ENCODE results near the gene RAP2C. TPM values are rescaled to one million over a fixed set of nuclear protein-coding genes. Genes with fewer than 3 reads are reported as not detected.

The RAP2C gene
- polyA plus RNA-seq, 1 donor from 2014 or later = 13.9 TPM

GRCh38 chrX:132216283-132216682, 3.0 kb downstream of the RAP2C start:
- no peaks in the 10 kb centered on the region for H3K27me3 Mint-ChIP-seq
- no peaks in the 10 kb centered on the region for H3K36me3 Mint-ChIP-seq
- peak overlapping the region in 2 of 3 donors; percentile 93 to 95 for H3K27ac Mint-ChIP-seq
- H3K9me3 Mint-ChIP-seq = no peaks in the 10 kb centered on the region
- H3K4me1 Mint-ChIP-seq = peaks cover 12 to 28% (median 23%) of the 10 kb centered on the region in 3 donors
- peak overlapping the region; percentile 90 to 97 (median 94) for H3K4me3 Mint-ChIP-seq

DNA sequence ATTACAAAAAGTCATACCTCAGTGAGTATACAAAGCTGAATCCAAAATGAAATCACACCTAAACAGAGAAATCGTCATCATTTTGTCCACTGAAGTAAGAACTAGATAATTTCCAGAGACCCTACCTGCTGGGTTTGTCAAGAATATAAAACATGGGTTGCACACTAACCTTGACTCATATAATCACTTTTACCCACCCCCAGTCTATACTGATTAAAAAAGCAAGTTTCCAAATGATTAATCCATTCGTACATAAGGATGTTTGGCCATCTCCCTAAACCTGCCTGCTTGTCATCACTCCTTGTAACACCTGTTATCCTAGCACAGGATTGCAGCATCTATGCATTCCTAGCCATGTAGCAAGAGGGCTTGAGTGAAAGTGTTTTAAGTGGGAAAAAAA, 4.7 kb downstream of the RAP2C start:
- H3K9me3 Mint-ChIP-seq = no peaks in the 10 kb centered on the region
- H3K27ac Mint-ChIP-seq = peak overlapping the region in 1 of 3 donors; percentile 3
- H3K4me1 Mint-ChIP-seq = peaks cover 21 to 35% (median 30%) of the 10 kb centered on the region in 3 donors
- peaks cover 1% of the 10 kb centered on the region for H3K36me3 Mint-ChIP-seq
- H3K4me3 Mint-ChIP-seq = peak overlapping the region in 3 of 4 donors; percentile 20 to 39 (median 30)
- no peaks in the 10 kb centered on the region for H3K27me3 Mint-ChIP-seq

DNA sequence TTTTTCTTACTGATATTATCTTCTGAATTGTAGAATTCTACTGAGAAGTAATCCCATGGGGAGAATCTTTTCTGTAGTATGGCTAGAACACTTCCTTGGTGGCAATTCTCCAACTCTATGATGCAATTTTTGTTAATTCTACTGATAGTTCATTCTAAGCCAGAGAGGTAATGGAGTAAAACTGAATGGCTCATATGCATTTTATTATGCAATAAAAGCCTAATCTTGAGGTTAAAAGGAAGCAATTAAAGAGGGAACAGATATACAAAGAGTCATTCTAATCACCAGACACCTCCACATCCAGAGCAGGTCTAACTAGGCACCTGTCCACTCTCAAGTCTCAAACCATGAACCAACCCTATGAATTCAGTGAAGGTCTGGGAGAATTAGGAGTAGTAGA, 9.7 kb downstream of the RAP2C start:
- peak overlapping the region in 1 of 4 donors; percentile 4 for H3K4me3 Mint-ChIP-seq
- H3K27me3 Mint-ChIP-seq = no peaks in the 10 kb centered on the region
- H3K36me3 Mint-ChIP-seq = peaks cover 1% of the 10 kb centered on the region
- peaks cover 16 to 25% (median 21%) of the 10 kb centered on the region in 3 donors for H3K4me1 Mint-ChIP-seq
- no peaks in the 10 kb centered on the region for H3K9me3 Mint-ChIP-seq
- H3K27ac Mint-ChIP-seq = peak overlapping the region in 1 of 3 donors; percentile 61

- Mint-ChIP-seq H3K4me1 (peaks cover 16 to 24% (median 16%) of the 10 kb centered on the region in 3 donors), H3K27ac (no peak overlapping the region), H3K9me3 (no peaks in the 10 kb centered on the region), H3K36me3 (peaks cover 1% of the 10 kb centered on the region), H3K27me3 (no peaks in the 10 kb centered on the region), H3K4me3 (no peak overlapping the region)
These were observed 10.8 kb downstream of the RAP2C start for GRCh38 chrX:132208422-132208821.

DNA sequence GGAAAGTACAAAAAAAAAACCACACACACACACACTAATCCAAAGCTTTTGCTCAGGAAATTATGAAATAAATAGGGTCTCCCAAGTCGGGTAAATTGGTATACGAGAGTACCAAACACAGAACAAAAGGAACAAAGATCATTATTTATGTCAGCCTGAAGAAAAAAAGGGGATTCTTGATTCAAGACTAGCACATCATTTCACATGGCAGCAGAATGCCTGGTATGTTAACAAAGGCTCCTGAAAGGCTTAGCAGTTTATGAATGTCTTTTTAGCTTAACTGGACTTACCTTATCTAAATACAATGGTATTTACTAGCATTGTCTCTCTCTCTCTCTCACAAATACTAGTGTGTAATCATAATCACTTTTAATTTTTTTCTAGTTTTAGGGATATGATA, 11.3 kb downstream of the RAP2C start:
- no peak overlapping the region for H3K27ac Mint-ChIP-seq

DNA sequence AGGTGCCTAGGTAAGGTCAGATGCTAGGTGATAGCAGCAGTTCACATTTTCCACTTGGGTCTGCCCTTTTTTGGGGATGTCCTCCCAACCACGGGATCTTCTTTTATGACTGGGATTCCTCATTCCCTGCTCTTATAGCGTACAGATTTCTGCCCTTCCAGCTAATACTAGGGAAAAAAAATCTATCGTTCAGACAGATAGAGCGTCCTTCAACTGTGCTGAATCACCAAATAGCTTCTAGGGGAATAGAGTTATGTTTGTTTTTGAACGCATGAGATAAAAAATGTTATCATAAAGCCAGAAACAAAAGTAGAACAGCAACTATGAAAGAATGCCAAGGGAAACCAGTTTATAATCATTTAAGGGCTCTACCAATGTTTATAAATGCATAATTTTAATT, 13.0 kb downstream of the RAP2C start:
- Mint-ChIP-seq H3K9me3 (no peaks in the 10 kb centered on the region), H3K36me3 (peaks cover 1% of the 10 kb centered on the region), H3K27me3 (no peaks in the 10 kb centered on the region), H3K27ac (peak overlapping the region in 1 of 3 donors; percentile 27), H3K4me1 (peaks cover 10 to 15% (median 13%) of the 10 kb centered on the region in 3 donors), H3K4me3 (no peak overlapping the region)

More for the DNA sequence above, 11.3 kb downstream of the RAP2C start:
- H3K27me3 Mint-ChIP-seq = no peaks in the 10 kb centered on the region
- peaks cover 16 to 23% (median 16%) of the 10 kb centered on the region in 3 donors for H3K4me1 Mint-ChIP-seq
- H3K4me3 Mint-ChIP-seq = no peak overlapping the region
- H3K36me3 Mint-ChIP-seq = peaks cover 1% of the 10 kb centered on the region
- H3K9me3 Mint-ChIP-seq = no peaks in the 10 kb centered on the region

DNA sequence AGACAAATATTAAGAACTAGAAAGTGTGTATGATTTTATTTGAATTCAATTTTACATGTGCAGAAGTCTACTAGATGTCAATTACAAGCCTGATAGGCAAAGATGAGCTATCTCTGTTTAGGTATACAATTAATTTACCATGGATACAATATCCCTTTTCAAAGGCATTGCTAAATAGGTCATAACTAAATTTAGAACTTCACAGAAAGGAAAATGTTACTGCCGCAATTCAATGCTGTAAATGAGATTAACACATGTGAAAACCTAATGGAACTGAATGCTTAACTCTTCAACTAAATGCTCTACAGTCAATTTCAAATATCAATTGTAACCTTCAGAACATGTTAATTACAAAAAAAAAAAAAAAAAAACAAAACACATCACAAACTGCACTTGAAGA, 14.6 kb downstream of the RAP2C start:
- peaks cover 0 to 6% (median 4%) of the 10 kb centered on the region in 3 donors for H3K4me1 Mint-ChIP-seq
- no peak overlapping the region for H3K27ac Mint-ChIP-seq
- H3K9me3 Mint-ChIP-seq = no peaks in the 10 kb centered on the region
- H3K4me3 Mint-ChIP-seq = no peak overlapping the region
- H3K27me3 Mint-ChIP-seq = no peaks in the 10 kb centered on the region
- H3K36me3 Mint-ChIP-seq = no peaks in the 10 kb centered on the region

- Mint-ChIP-seq H3K9me3 (peaks cover 0 to 5% (median 4%) of the 10 kb centered on the region in 3 donors), H3K27me3 (no peaks in the 10 kb centered on the region), H3K4me1 (no peaks in the 10 kb centered on the region), H3K36me3 (no peaks in the 10 kb centered on the region), H3K27ac (no peak overlapping the region), H3K4me3 (no peak overlapping the region)
These were observed 18.3 kb downstream of the RAP2C start for GRCh38 chrX:132200976-132201375.

GRCh38 chrX:132199941-132200340, 19.3 kb downstream of the RAP2C start:
- H3K27ac Mint-ChIP-seq = no peak overlapping the region
- H3K4me3 Mint-ChIP-seq = no peak overlapping the region
- peaks cover 0 to 5% (median 4%) of the 10 kb centered on the region in 3 donors for H3K9me3 Mint-ChIP-seq
- no peaks in the 10 kb centered on the region for H3K27me3 Mint-ChIP-seq
- H3K4me1 Mint-ChIP-seq = no peaks in the 10 kb centered on the region
- peaks cover 2% of the 10 kb centered on the region for H3K36me3 Mint-ChIP-seq

GRCh38 chrX:132193872-132194574, 25.2 kb downstream of the RAP2C start:
- H3K4me3 Mint-ChIP-seq = no peak overlapping the region
- H3K27me3 Mint-ChIP-seq = no peaks in the 10 kb centered on the region
- peaks cover 2 to 9% (median 4%) of the 10 kb centered on the region in 3 donors for H3K9me3 Mint-ChIP-seq
- H3K36me3 Mint-ChIP-seq = peaks cover 3% of the 10 kb centered on the region
- H3K27ac Mint-ChIP-seq = no peak overlapping the region
- H3K4me1 Mint-ChIP-seq = no peaks in the 10 kb centered on the region

DNA sequence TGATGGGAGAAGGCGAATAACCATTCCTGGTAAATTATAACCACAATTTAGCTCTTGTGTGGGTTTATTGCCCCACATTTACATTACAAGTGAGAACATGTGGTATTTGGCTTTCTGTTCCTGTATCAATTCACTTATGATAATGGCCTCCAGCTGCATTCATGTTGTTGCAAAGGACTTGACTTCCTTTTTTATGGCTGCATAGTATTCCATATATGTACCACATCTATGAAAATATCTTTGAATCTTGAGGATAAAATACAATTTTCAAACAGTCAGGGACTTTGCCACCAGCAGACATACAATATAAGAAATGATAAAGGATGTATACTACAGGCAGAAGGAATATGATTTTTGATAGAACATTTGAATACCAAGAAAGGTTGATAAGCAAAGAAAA, 27.3 kb downstream of the RAP2C start:
- Mint-ChIP-seq H3K9me3 (peaks cover 2 to 9% (median 4%) of the 10 kb centered on the region in 3 donors), H3K36me3 (peaks cover 3% of the 10 kb centered on the region), H3K4me1 (no peaks in the 10 kb centered on the region), H3K27ac (no peak overlapping the region), H3K4me3 (no peak overlapping the region), H3K27me3 (peaks cover 2% of the 10 kb centered on the region)

DNA sequence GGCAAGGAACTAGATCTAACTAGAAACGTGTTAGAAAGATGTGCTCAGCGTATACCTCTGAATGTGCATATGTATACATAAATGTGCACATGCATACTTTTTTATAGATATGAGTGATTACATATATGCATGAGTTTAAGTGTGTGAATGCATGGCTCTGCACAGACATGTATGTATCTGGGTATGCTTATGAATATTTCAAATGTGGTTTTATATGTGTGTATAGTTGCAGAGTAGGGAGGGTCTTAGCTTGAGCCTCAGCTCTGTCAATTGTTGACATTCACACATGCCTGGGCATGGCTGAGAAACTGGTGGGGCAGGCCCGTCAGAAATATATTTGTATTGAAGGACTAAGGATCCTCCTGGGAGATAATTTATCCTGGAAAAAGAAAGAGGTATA, 31.1 kb downstream of the RAP2C start:
- no peak overlapping the region for H3K27ac Mint-ChIP-seq
- peaks cover 2% of the 10 kb centered on the region for H3K27me3 Mint-ChIP-seq
- H3K9me3 Mint-ChIP-seq = peaks cover 0 to 4% (median 2%) of the 10 kb centered on the region in 3 donors
- no peaks in the 10 kb centered on the region for H3K36me3 Mint-ChIP-seq
- H3K4me3 Mint-ChIP-seq = no peak overlapping the region
- H3K4me1 Mint-ChIP-seq = no peaks in the 10 kb centered on the region

GRCh38 chrX:132187451-132187850, 31.8 kb downstream of the RAP2C start:
- Mint-ChIP-seq H3K27ac (no peak overlapping the region), H3K27me3 (peaks cover 2% of the 10 kb centered on the region), H3K4me3 (no peak overlapping the region), H3K36me3 (peaks cover 2% of the 10 kb centered on the region), H3K9me3 (peaks cover 0 to 4% (median 0%) of the 10 kb centered on the region in 3 donors), H3K4me1 (no peaks in the 10 kb centered on the region)

- H3K27ac Mint-ChIP-seq = no peak overlapping the region
- peaks cover 3% of the 10 kb centered on the region for H3K36me3 Mint-ChIP-seq
- no peaks in the 10 kb centered on the region for H3K9me3 Mint-ChIP-seq
- peaks cover 2% of the 10 kb centered on the region for H3K27me3 Mint-ChIP-seq
- H3K4me3 Mint-ChIP-seq = no peak overlapping the region
- H3K4me1 Mint-ChIP-seq = no peaks in the 10 kb centered on the region
These were observed 34.4 kb downstream of the RAP2C start for GRCh38 chrX:132184871-132185270.

- H3K27ac Mint-ChIP-seq = no peak overlapping the region
These were observed 37.9 kb downstream of the RAP2C start for GRCh38 chrX:132181364-132181763.

GRCh38 chrX:132180929-132181328, 38.3 kb downstream of the RAP2C start:
- no peaks in the 10 kb centered on the region for H3K27me3 Mint-ChIP-seq
- H3K4me1 Mint-ChIP-seq = no peaks in the 10 kb centered on the region
- H3K27ac Mint-ChIP-seq = no peak overlapping the region
- H3K4me3 Mint-ChIP-seq = no peak overlapping the region
- H3K9me3 Mint-ChIP-seq = no peaks in the 10 kb centered on the region
- H3K36me3 Mint-ChIP-seq = peaks cover 3% of the 10 kb centered on the region

More at GRCh38 chrX:132181364-132181763, 37.9 kb downstream of the RAP2C start:
- Mint-ChIP-seq H3K9me3 (no peaks in the 10 kb centered on the region), H3K4me3 (no peak overlapping the region), H3K27me3 (no peaks in the 10 kb centered on the region), H3K36me3 (peaks cover 3% of the 10 kb centered on the region), H3K4me1 (no peaks in the 10 kb centered on the region)
